ENCODE data around the gene KRT77. TPM values are rescaled to one million over a fixed set of nuclear protein-coding genes. Genes with fewer than 3 reads are reported as not detected.

The KRT77 gene
- total and polyA plus RNA-seq, 4 donors, result 0.06 to 2.2 (median 0.19) TPM

DNA sequence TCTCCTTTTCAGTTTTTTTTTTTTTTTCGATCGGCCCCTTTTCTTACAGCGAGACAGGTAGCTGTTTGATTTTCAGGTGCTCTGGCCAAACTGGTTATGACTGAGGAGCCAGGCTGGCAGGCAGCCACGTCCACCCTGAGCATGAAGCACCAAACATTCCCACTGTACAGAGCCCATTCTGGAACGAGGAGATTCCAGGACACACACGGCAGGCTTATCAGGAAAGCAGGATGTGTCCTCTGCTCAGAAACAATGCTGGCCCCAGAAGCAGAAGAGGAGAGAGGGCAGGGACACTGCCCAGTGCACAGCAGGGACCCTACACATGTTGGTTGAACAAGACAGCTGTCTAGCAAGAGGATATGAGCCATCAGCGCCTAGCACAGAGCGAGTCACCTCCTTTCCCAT, 47.6 kb downstream of the KRT77 start:
- DNase-seq (ENCODE audit: low read depth in 4 of 6, low spot score in 6 of 6), result no peak
- WGBS (ENCODE audit: insufficient coverage), result 50% methylated on average over 6 of the region's 8 CpGs

DNA sequence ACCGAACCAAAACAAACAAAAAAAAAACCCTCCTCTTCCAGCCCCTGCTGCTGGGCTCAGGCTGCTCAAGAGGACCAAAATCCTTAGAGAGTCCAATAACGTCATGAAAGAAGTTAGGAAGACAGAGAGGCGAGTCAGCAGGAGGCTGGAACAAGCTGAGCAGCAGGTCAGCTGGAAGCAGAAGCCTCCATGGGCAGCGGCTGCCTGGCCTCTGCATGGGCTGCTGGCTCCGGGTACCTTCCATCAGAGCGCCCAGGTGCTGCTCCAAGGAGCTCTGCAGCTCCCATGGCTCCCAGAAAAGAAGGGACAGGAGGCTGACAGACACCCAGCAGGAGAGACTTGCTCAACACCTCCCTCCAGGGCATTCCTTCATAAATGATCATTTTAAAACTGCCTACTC, 48.1 kb downstream of the KRT77 start:
- no peak for DNase-seq (ENCODE audit: low read depth in 4 of 6, low spot score in 6 of 6)
- Histone ChIP-seq H3K27me3 (ENCODE audit: control insufficient read depth, insufficient read depth, low read length) (no peaks in the 10 kb centered on the region), H3K27ac (ENCODE audit: low read depth, low read length) (no peak overlapping the region), H3K9me3 (ENCODE audit: control insufficient read depth, insufficient read depth, low read length) (no peaks in the 10 kb centered on the region), H3K36me3 (ENCODE audit: control insufficient read depth, insufficient read depth, low read length) (no peaks in the 10 kb centered on the region), H3K4me1 (ENCODE audit: control insufficient read depth, insufficient read depth, low read length) (peaks cover 23% of the 10 kb centered on the region), H3K4me3 (ENCODE audit: low read depth, low read length) (no peak overlapping the region)
- 50% methylated on average over 5 of the region's 6 CpGs for WGBS (ENCODE audit: insufficient coverage)

More for the DNA sequence above, 47.6 kb downstream of the KRT77 start:
- H3K36me3 ChIP-seq (ENCODE audit: control insufficient read depth, insufficient read depth, low read length), result no peaks in the 10 kb centered on the region
- no peaks in the 10 kb centered on the region for H3K27me3 ChIP-seq (ENCODE audit: control insufficient read depth, insufficient read depth, low read length)
- peaks cover 18% of the 10 kb centered on the region for H3K4me1 ChIP-seq (ENCODE audit: control insufficient read depth, insufficient read depth, low read length)
- no peak overlapping the region for H3K27ac ChIP-seq (ENCODE audit: low read depth, low read length)
- H3K9me3 ChIP-seq (ENCODE audit: control insufficient read depth, insufficient read depth, low read length), result no peaks in the 10 kb centered on the region
- no peak overlapping the region for H3K4me3 ChIP-seq (ENCODE audit: low read depth, low read length)

DNA sequence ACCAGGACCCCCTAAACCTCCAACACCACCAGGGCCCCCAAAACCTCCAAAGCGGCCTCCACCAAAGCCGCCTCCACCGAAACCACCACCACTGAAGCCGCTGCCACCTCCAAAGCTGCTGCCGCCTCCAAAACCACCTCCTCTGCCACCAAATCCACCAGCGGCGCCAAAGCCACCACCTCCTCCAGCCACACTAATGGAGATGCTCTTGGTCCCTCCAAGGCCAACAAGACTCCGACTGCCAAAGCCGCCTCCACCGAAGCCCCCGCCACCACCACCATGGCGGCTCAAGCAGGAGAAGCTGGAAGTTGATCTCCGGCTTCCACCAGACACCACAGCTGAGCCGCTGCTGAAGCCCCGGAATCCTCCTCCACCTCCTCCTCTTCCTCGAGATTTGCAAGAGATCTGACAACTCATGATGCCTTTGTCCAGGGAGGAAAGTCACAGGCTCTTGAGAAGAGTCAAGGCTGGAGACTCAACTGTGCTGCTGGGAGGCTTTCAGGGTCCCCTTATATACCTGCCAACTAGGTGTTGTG, 51.5 kb downstream of the KRT77 start, which contains the start of gene KRT2:
TSS of gene KRT2 (minus strand) at position 486 of the 536 bp plus-strand sequence. CDS start at position 417, 69 bp downstream.
- Histone ChIP-seq H3K27me3 (ENCODE audit: control insufficient read depth, insufficient read depth, low read length) (no peaks in the 10 kb centered on the region), H3K4me3 (ENCODE audit: low read depth, low read length) (no peak within 1 kb of the TSS), H3K36me3 (ENCODE audit: control insufficient read depth, insufficient read depth, low read length) (no peaks in the 10 kb centered on the region), H3K27ac (ENCODE audit: low read depth, low read length) (no peak within 1 kb of the TSS), H3K9me3 (ENCODE audit: control insufficient read depth, insufficient read depth, low read length) (no peaks in the 10 kb centered on the region), H3K4me1 (ENCODE audit: control insufficient read depth, insufficient read depth, low read length) (peaks cover 15% of the 10 kb centered on the region)
- no peak for DNase-seq (ENCODE audit: low read depth in 4 of 6, low spot score in 6 of 6)
- WGBS (ENCODE audit: insufficient coverage), result 97% methylated on average over 12 of the region's 16 CpGs

DNA sequence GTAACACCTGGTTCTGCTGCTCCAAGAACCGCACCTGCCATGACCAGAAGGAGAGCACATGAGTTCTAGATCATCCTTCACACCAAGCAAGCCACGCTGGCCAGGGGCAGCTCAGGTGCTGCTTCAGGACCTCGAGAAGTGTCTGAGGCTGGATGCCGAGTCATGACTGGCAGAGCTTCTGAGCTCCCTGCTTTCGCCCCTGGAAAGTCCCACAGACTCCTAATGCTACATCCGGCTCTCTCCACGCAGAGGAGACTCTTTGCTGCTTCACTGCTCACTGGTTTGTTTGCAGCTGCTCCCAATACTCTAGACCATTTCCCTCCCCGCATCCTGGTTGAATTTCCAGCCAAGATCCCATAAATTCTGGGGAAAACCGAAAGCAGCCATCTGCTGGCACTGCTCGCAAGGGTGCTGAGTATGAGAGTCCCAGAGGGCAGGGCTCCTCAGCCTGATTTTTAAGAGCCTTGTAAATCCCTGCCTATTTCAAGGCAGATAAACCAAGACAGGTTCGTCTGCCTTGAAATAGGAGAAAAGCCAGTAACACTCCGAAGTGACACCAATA, 52.7 kb downstream of the KRT77 start:
- peaks cover 12% of the 10 kb centered on the region for H3K4me1 ChIP-seq (ENCODE audit: control insufficient read depth, insufficient read depth, low read length)
- no peak overlapping the region for H3K4me3 ChIP-seq (ENCODE audit: low read depth, low read length)
- H3K27me3 ChIP-seq (ENCODE audit: control insufficient read depth, insufficient read depth, low read length), result no peaks in the 10 kb centered on the region
- DNase-seq (ENCODE audit: low read depth in 4 of 6, low spot score in 6 of 6), result peak in 1 of 6 donors; percentile 58
- no peaks in the 10 kb centered on the region for H3K36me3 ChIP-seq (ENCODE audit: control insufficient read depth, insufficient read depth, low read length)
- H3K9me3 ChIP-seq (ENCODE audit: control insufficient read depth, insufficient read depth, low read length), result no peaks in the 10 kb centered on the region
- H3K27ac ChIP-seq (ENCODE audit: low read depth, low read length), result no peak overlapping the region
- WGBS (ENCODE audit: insufficient coverage), result 78% methylated on average over 12 of the region's 12 CpGs

DNA sequence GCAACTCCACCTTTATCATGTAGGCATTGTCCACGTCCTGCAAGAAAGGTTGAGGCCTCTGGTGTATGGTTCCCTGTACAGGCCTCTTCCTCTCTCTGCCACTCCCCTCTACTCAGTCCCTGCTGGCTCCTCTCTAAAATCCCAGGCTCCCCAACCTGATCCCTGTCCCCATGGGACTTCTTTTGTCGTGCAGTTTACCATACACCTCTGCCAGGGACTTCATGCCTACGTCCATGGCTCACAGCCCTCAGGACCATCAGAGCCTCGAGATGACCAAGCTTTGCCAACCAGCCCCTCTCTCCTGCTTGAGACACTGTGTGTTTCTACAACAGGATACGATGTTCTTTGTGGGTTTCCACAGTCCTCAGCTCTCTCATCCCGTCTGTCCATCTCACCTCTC, 54.3 kb downstream of the KRT77 start:
- Histone ChIP-seq H3K4me1 (ENCODE audit: control insufficient read depth, insufficient read depth, low read length) (peaks cover 12% of the 10 kb centered on the region), H3K27ac (ENCODE audit: low read depth, low read length) (no peak overlapping the region), H3K36me3 (ENCODE audit: control insufficient read depth, insufficient read depth, low read length) (no peaks in the 10 kb centered on the region), H3K9me3 (ENCODE audit: control insufficient read depth, insufficient read depth, low read length) (no peaks in the 10 kb centered on the region), H3K4me3 (ENCODE audit: low read depth, low read length) (no peak overlapping the region), H3K27me3 (ENCODE audit: control insufficient read depth, insufficient read depth, low read length) (no peaks in the 10 kb centered on the region)
- no peak for DNase-seq (ENCODE audit: low read depth in 4 of 6, low spot score in 6 of 6)
- 77% methylated on average over 6 of the region's 6 CpGs for WGBS (ENCODE audit: insufficient coverage)

DNA sequence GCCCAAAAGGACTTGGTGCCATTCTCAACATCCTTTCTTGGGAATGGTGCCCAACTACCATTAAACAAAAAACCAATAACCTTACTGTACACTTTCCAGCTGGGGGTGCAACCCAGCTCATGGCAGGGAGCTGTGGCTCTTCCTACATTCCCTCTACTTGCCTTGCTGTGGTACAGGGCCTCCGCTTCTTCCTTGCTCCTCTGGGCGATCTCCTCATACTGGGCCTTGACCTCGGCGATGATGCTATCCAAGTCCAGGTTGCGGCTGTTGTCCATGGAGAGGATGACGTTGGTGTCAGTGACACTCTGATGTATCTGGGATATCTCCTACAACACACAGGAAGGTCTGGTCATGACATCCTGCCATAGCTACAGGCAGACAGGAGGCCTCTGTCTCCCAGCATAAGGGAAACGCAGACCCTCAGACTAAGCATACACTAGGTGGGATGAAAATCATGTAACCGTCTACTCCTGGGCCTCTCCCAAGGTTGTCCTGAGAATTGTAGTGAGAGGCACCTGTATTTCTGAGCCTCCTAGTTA, 55.2 kb downstream of the KRT77 start:
- Histone ChIP-seq H3K27me3 (ENCODE audit: control insufficient read depth, insufficient read depth, low read length) (no peaks in the 10 kb centered on the region), H3K4me1 (ENCODE audit: control insufficient read depth, insufficient read depth, low read length) (peaks cover 12% of the 10 kb centered on the region), H3K4me3 (ENCODE audit: low read depth, low read length) (no peak overlapping the region), H3K9me3 (ENCODE audit: control insufficient read depth, insufficient read depth, low read length) (no peaks in the 10 kb centered on the region), H3K27ac (ENCODE audit: low read depth, low read length) (no peak overlapping the region), H3K36me3 (ENCODE audit: control insufficient read depth, insufficient read depth, low read length) (no peaks in the 10 kb centered on the region)
- 95% methylated on average over 4 of the region's 8 CpGs for WGBS (ENCODE audit: insufficient coverage)
- no peak for DNase-seq (ENCODE audit: low read depth in 4 of 6, low spot score in 6 of 6)

DNA sequence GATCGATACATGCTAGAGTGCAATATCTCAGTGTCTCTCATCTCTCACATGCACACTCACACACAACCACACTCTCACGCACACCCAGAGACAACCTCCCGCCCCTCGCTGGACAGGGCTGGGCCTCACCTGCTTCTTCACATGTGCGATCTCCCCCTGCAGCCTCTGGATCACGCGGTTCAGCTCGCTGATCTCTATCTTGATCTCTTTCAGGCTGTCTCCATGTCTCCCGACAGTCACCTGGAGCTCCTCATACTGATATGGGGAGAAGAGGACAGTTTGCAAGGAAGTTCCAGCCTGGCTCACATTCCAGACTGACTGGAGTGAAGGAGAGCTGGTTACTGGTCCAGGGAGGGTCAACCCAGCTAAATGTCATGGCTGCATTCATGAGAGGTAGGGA, 55.7 kb downstream of the KRT77 start:
- 94% methylated on average over 7 of the region's 9 CpGs for WGBS (ENCODE audit: insufficient coverage)
- no peaks in the 10 kb centered on the region for H3K36me3 ChIP-seq (ENCODE audit: control insufficient read depth, insufficient read depth, low read length)
- no peak for DNase-seq (ENCODE audit: low read depth in 4 of 6, low spot score in 6 of 6)

DNA sequence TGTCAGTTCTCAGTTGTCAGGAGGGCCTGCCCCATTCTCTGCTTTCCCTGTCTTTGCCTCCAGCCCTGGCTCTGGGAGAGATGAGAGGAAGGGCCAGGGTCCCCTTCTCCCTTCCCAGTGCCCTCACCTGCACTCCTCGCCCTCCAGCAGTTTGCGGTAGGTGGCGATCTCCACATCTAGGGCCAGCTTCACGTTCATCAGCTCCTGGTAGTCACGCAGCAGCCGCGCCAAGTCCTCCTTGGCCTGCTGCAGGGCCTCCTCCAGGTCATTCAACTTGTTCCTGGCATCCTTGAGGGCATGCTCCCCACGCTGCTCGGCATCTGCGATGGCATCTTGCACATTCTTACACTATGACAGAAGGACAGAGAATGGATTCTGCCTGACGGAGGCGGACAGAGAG, 56.7 kb downstream of the KRT77 start:
- Histone ChIP-seq H3K4me3 (ENCODE audit: low read depth, low read length) (no peak overlapping the region), H3K27ac (ENCODE audit: low read depth, low read length) (no peak overlapping the region), H3K27me3 (ENCODE audit: control insufficient read depth, insufficient read depth, low read length) (no peaks in the 10 kb centered on the region), H3K36me3 (ENCODE audit: control insufficient read depth, insufficient read depth, low read length) (no peaks in the 10 kb centered on the region), H3K4me1 (ENCODE audit: control insufficient read depth, insufficient read depth, low read length) (peaks cover 12% of the 10 kb centered on the region), H3K9me3 (ENCODE audit: control insufficient read depth, insufficient read depth, low read length) (no peaks in the 10 kb centered on the region)
- WGBS (ENCODE audit: insufficient coverage), result 80% methylated on average over 12 of the region's 12 CpGs
- no peak for DNase-seq (ENCODE audit: low read depth in 4 of 6, low spot score in 6 of 6)

More for the DNA sequence above, 55.7 kb downstream of the KRT77 start:
- Histone ChIP-seq H3K27me3 (ENCODE audit: control insufficient read depth, insufficient read depth, low read length) (no peaks in the 10 kb centered on the region), H3K4me3 (ENCODE audit: low read depth, low read length) (no peak overlapping the region), H3K9me3 (ENCODE audit: control insufficient read depth, insufficient read depth, low read length) (no peaks in the 10 kb centered on the region), H3K27ac (ENCODE audit: low read depth, low read length) (no peak overlapping the region), H3K4me1 (ENCODE audit: control insufficient read depth, insufficient read depth, low read length) (peaks cover 12% of the 10 kb centered on the region)

DNA sequence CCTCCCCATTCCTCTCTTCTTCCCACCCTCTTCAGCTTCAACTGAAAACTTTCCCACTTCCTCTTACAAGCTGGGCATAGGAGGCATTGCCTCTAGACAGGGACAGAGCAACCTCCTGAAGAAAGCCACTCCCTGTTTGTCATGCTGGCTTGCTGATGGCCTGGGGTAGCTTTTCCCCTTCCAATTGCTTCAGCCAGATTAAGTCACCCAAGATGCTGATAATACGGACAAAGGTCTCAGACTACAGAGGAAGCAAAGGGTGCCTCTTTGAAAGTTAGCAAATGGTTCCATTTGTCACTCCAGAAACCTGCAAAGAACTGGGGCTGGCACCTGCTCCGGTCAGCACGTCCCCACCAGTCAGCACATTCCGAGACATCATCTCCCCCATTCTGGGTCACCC, 57.3 kb downstream of the KRT77 start:
- H3K4me1 ChIP-seq (ENCODE audit: control insufficient read depth, insufficient read depth, low read length), result peaks cover 12% of the 10 kb centered on the region
- no peak overlapping the region for H3K4me3 ChIP-seq (ENCODE audit: low read depth, low read length)
- 72% methylated on average over 4 of the region's 4 CpGs for WGBS (ENCODE audit: insufficient coverage)
- no peaks in the 10 kb centered on the region for H3K27me3 ChIP-seq (ENCODE audit: control insufficient read depth, insufficient read depth, low read length)
- DNase-seq (ENCODE audit: low read depth in 4 of 6, low spot score in 6 of 6), result no peak
- H3K9me3 ChIP-seq (ENCODE audit: control insufficient read depth, insufficient read depth, low read length), result no peaks in the 10 kb centered on the region
- no peak overlapping the region for H3K27ac ChIP-seq (ENCODE audit: low read depth, low read length)
- no peaks in the 10 kb centered on the region for H3K36me3 ChIP-seq (ENCODE audit: control insufficient read depth, insufficient read depth, low read length)

DNA sequence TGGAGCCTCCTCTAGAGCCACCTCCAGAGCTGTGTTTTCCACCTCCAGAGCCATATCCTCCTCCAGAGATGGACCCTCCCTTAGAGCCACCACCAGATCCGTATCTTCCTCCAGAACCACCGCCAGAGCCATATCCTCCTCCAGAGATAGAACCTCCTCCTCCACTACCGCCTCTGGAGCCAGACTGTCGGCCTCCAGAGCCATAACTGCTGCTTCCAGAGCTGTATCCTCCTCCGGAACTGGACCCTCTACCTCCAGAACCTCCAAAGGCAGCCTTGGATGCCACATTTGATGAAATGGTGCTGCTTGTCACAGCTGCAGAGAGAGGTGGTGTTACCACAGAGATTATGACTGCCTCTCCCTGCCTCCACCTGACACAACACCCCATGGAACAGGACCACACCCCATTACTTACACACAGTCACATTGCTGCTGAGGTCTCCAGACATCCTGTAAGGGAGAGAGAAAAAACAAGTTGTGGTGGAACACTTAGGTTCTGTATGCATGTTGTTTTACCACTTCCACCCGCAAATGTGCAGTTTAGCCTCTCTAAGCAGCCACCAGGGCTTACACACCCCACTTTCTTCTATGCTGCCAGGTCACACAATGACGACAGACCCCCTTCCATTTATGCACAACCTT, 58.1 kb downstream of the KRT77 start:
- Histone ChIP-seq H3K4me3 (ENCODE audit: low read depth, low read length) (no peak overlapping the region), H3K4me1 (ENCODE audit: control insufficient read depth, insufficient read depth, low read length) (peaks cover 5% of the 10 kb centered on the region), H3K27me3 (ENCODE audit: control insufficient read depth, insufficient read depth, low read length) (no peaks in the 10 kb centered on the region), H3K27ac (ENCODE audit: low read depth, low read length) (no peak overlapping the region), H3K9me3 (ENCODE audit: control insufficient read depth, insufficient read depth, low read length) (no peaks in the 10 kb centered on the region), H3K36me3 (ENCODE audit: control insufficient read depth, insufficient read depth, low read length) (no peaks in the 10 kb centered on the region)
- WGBS (ENCODE audit: insufficient coverage), result 91% methylated on average over 6 of the region's 7 CpGs
- no peak for DNase-seq (ENCODE audit: low read depth in 4 of 6, low spot score in 6 of 6)

Data from spinal cord (tissue), 10 donors.